Activated naive CD8-positive, alpha-beta T cell treated with anti-CD3 and anti-CD28 coated beads, Interleukin-2, amount 50 U/mL, for 24 hours (primary cell): ENCODE measurements around the gene CYB5B.

Experiments
- ATAC-seq: fragments of 150-1000 bp; cut with Tn5 transposase; one replicate; pipeline ENCODE4 v1.10.0; 2021
- DNase-seq: peaks from one replicate; pipeline ENCODE4 v3.0.0; 2021
- H3K27ac Mint-ChIP-seq: one replicate; pipeline ENCODE4 v1.8.0; 2021; ENCODE audit warnings: mild to moderate bottlenecking, mixed read lengths
- H3K27me3 Mint-ChIP-seq: one replicate; pipeline ENCODE4 v1.8.0; 2021; ENCODE audit warnings: mixed read lengths
- H3K36me3 Mint-ChIP-seq: one replicate; pipeline ENCODE4 v1.8.0; 2021; ENCODE audit warnings: low read depth, mixed read lengths
- H3K4me1 Mint-ChIP-seq: one replicate; pipeline ENCODE4 v1.8.0; 2021; ENCODE audit warnings: mixed read lengths
- H3K4me3 Mint-ChIP-seq: one replicate; pipeline ENCODE4 v1.8.0; 2021; ENCODE audit warnings: mild to moderate bottlenecking, moderate library complexity, mixed read lengths
- H3K9me3 Mint-ChIP-seq: one replicate; pipeline ENCODE4 v1.8.0; 2021; ENCODE audit warnings: mixed read lengths

CYB5B gene

DNA sequence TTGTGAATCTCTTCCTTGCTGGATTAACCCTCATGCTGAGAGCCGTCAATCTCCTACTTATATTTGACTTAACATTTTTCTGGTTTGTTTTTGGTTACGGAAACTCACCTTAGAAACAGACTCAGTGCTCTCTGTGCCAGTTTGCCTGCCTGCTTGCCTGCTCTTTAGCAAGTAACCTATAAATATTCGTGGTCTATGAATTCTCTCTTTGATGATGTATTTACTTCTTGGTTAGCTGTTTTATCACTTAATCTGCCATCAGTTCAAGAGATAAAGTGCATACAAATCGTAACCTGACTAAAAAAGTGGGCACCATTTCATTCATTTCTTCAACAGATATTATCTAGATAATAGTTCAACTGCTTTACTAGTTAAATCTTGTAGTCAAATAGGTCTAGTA, 26.7 kb downstream of the CYB5B start:
- H3K4me1 Mint-ChIP-seq: peaks cover 27% of the 10 kb centered on the region
- peaks cover 61% of the 10 kb centered on the region for H3K36me3 Mint-ChIP-seq
- no peaks in the 10 kb centered on the region for H3K9me3 Mint-ChIP-seq
- no peak overlapping the region for H3K4me3 Mint-ChIP-seq
- no peak for ATAC-seq
- H3K27me3 Mint-ChIP-seq: no peaks in the 10 kb centered on the region
- no peak for DNase-seq
- peak overlapping the region; percentile 30 for H3K27ac Mint-ChIP-seq

DNA sequence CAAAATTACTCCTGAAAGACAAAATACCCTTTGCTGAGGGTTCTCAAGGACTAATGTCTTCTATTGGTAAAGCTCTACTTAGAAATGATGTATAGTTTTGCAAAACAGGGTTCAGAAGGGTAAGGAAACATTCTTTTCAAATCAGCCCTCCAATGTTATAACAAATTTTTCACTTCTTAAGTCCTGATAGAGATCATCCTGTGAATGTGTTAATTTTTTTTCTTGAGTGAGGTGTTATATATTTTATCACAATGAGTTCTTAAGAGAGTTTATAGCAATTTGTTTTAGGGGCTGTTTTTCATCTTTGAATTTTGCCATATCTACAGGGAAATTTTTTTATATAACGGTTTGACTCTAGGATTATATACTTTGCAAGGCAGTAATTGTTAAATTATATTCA, 29.5 kb downstream of the CYB5B start:
- ATAC-seq (no peak), DNase-seq (no peak)
- Mint-ChIP-seq H3K4me1 (peaks cover 20% of the 10 kb centered on the region), H3K27me3 (no peaks in the 10 kb centered on the region), H3K4me3 (no peak overlapping the region), H3K9me3 (no peaks in the 10 kb centered on the region), H3K27ac (no peak overlapping the region), H3K36me3 (peaks cover 50% of the 10 kb centered on the region)

DNA sequence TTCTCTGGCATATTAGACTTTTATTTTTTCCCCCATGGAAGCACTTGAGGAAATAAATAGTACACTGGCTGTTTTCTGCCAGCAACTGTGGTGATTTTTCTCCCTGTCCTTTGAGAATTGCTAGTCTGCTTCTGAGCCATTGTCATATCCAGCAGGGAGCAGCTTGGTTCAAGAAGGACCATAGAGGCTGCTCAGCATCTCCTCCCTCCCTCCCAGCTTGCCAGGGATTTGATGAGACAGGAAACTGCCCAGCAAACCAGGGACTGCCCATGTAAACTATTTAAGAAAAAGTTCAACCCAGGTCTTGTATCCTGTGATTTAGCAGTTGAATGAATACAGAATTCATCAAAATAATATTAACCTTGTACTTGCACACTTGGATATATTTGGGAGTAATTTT, 39.5 kb downstream of the CYB5B start:
- Mint-ChIP-seq H3K4me1 (peaks cover 58% of the 10 kb centered on the region), H3K36me3 (peaks cover 55% of the 10 kb centered on the region), H3K27ac (peak overlapping the region; percentile 57), H3K9me3 (no peaks in the 10 kb centered on the region), H3K4me3 (no peak overlapping the region), H3K27me3 (no peaks in the 10 kb centered on the region)
- DNase-seq (no peak), ATAC-seq (no peak)

GRCh38 chr16:69465083-69465721, 40.8 kb downstream of the CYB5B start:
- peak overlapping the region; percentile 71 for H3K27ac Mint-ChIP-seq
- H3K4me1 Mint-ChIP-seq: peaks cover 71% of the 10 kb centered on the region
- DNase-seq (no peak), ATAC-seq (peak; percentile 46)
- no peaks in the 10 kb centered on the region for H3K9me3 Mint-ChIP-seq
- peak overlapping the region; percentile 28 for H3K4me3 Mint-ChIP-seq
- peaks cover 51% of the 10 kb centered on the region for H3K36me3 Mint-ChIP-seq
- no peaks in the 10 kb centered on the region for H3K27me3 Mint-ChIP-seq

DNA sequence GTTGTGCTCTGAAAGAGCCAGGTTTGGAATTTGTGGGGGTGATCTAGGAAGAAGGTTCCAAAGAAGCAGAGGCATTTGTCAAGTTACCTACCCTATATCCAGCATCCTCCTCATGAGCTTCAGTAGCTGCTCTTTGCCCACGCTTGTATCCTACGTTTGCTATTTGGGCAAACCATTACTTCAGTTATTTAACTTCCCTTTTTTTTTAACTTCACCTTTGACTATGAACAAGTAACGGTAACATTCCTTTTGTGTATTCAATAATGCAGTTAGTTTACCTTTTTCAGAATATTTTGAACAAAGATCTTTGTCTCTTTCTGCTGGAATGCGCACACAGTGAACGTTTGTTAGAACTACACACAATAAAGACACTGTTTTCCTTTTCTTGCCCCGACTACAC, 41.5 kb downstream of the CYB5B start:
- no peak for DNase-seq
- no peak for ATAC-seq
- peak overlapping the region; percentile 71 for H3K27ac Mint-ChIP-seq
- H3K4me3 Mint-ChIP-seq: no peak overlapping the region
- H3K36me3 Mint-ChIP-seq: peaks cover 46% of the 10 kb centered on the region
- peaks cover 77% of the 10 kb centered on the region for H3K4me1 Mint-ChIP-seq
- no peaks in the 10 kb centered on the region for H3K9me3 Mint-ChIP-seq
- no peaks in the 10 kb centered on the region for H3K27me3 Mint-ChIP-seq

DNA sequence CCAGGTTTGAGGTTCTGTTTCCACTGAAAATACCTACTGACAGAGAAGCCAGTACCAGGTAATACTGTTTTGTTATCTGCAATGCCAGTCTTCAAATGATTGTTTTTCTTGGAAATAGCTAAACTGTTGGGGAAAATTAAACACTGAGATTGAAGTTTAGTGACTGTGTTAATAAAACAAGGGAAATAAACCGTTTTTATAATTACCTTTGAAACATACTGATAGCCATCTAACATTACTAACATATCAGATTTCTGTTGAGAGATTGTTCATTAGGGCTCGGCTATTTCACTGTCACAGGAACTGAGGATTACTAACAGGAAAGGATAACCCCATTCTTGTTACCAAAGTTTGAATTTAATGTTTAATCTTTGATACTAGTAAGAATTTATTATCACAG, 42.1 kb downstream of the CYB5B start:
- no peak overlapping the region for H3K27ac Mint-ChIP-seq
- no peak overlapping the region for H3K4me3 Mint-ChIP-seq
- H3K36me3 Mint-ChIP-seq: peaks cover 44% of the 10 kb centered on the region
- H3K9me3 Mint-ChIP-seq: no peaks in the 10 kb centered on the region
- ATAC-seq (no peak), DNase-seq (no peak)
- H3K4me1 Mint-ChIP-seq: peaks cover 84% of the 10 kb centered on the region
- no peaks in the 10 kb centered on the region for H3K27me3 Mint-ChIP-seq

DNA sequence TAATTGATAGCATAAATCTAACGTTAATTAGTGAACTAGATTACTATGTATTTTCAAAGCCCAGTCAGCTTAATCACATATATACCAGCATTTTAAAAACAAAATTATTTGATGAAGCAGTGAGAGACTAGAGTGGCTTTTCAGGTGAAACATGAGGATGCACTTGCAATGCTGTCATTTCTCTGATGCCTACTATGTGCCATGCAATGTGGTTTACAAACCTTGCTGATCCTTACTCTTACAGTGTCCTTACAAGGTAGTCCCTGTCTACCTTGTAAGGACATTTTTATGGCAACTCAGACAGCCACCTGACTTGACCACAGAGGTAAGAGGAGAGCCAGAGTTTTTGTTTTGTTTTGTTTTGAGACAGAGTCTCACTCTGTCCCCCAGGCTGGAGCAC, 42.7 kb downstream of the CYB5B start:
- H3K36me3 Mint-ChIP-seq: peaks cover 41% of the 10 kb centered on the region
- H3K27ac Mint-ChIP-seq: no peak overlapping the region
- peaks cover 89% of the 10 kb centered on the region for H3K4me1 Mint-ChIP-seq
- H3K9me3 Mint-ChIP-seq: no peaks in the 10 kb centered on the region
- ATAC-seq: no peak
- no peaks in the 10 kb centered on the region for H3K27me3 Mint-ChIP-seq
- no peak for DNase-seq
- H3K4me3 Mint-ChIP-seq: no peak overlapping the region

- peaks cover 35% of the 10 kb centered on the region for H3K36me3 Mint-ChIP-seq
- DNase-seq (no peak), ATAC-seq (no peak)
- H3K27ac Mint-ChIP-seq: no peak overlapping the region
- H3K4me1 Mint-ChIP-seq: peaks cover 90% of the 10 kb centered on the region
- no peak overlapping the region for H3K4me3 Mint-ChIP-seq
- H3K9me3 Mint-ChIP-seq: no peaks in the 10 kb centered on the region
- no peaks in the 10 kb centered on the region for H3K27me3 Mint-ChIP-seq
Measured at GRCh38 chr16:69467531-69468204, 43.2 kb downstream of the CYB5B start.

DNA sequence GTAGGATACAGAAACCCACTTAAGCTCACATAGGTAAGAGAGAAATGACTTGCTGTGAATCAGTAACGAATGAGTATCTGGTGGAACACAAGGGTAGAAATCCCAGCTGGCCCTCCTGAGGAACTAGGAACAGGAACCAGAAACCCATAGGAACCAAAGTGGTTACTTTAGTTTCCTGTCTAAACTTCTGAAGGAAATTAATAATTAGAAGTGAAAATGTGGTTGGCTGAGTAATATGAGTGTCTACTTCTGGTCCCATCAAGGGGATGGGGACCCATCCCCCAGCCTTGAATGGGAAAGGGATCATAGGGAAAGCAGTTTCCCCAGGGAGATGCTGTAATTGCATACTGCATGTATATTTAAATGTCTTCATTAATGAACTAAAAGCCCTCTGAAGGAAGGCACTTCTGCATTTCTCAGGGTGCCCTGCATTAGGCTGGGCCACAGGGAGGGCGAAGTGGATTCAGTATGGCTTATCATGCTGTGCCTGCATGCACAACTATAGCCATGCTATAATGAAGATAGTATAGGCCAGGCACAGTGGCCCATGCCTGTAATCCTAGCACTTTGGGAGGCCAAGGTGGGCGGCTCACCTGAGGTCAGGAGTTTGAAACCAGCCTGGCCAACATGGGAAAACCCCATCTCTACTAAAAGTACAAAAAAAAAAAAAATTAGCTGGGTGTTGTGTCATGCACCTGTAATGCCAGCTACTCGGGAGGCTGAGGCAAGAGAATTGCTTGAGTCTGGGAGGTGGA, 45.6 kb downstream of the CYB5B start:
- Mint-ChIP-seq H3K4me1 (peaks cover 70% of the 10 kb centered on the region), H3K27ac (peak overlapping the region; percentile 72), H3K4me3 (peak overlapping the region; percentile 1), H3K27me3 (no peaks in the 10 kb centered on the region), H3K9me3 (no peaks in the 10 kb centered on the region), H3K36me3 (peaks cover 16% of the 10 kb centered on the region)
- peak; percentile 37 for DNase-seq
- ATAC-seq: peak; percentile 79

- DNase-seq (peak; percentile 16), ATAC-seq (peak; percentile 38)
- H3K36me3 Mint-ChIP-seq: peaks cover 15% of the 10 kb centered on the region
- peaks cover 59% of the 10 kb centered on the region for H3K4me1 Mint-ChIP-seq
- no peaks in the 10 kb centered on the region for H3K9me3 Mint-ChIP-seq
- peak overlapping the region; percentile 72 for H3K27ac Mint-ChIP-seq
- no peaks in the 10 kb centered on the region for H3K27me3 Mint-ChIP-seq
- H3K4me3 Mint-ChIP-seq: peak overlapping the region; percentile 25
Measured at GRCh38 chr16:69471121-69471520, 46.7 kb downstream of the CYB5B start.

- Mint-ChIP-seq H3K36me3 (peaks cover 3% of the 10 kb centered on the region), H3K4me3 (no peak overlapping the region), H3K27ac (no peak overlapping the region), H3K4me1 (peaks cover 36% of the 10 kb centered on the region), H3K27me3 (no peaks in the 10 kb centered on the region), H3K9me3 (no peaks in the 10 kb centered on the region)
- no peak for ATAC-seq
- no peak for DNase-seq
Measured at GRCh38 chr16:69474408-69474807, 50.0 kb downstream of the CYB5B start.

DNA sequence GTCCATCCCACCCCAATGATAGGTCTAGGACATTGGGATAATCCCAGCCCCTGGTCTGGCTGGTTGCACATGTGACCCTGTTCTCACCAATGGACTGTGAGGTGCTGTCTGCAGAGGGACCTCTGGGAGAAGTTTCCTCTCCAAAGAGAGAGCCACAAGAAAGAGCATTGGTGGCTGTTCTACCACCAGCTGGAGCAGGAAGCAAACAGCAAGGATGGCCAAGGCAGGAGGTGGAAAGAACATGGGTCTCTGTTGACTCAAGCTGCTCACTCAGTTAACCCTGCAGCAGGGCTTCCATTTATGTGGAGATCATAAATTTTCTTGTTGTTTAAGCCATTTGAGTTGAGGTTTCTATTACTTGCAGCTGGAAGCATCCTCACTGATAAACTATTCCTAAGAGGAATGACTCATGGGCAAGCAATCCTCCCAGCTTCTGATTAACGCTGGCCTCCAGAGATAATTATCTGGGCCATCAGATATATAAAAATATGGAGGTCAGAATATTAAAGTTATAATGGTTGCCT, 52.6 kb downstream of the CYB5B start:
- no peaks in the 10 kb centered on the region for H3K27me3 Mint-ChIP-seq
- no peak for ATAC-seq
- no peak overlapping the region for H3K4me3 Mint-ChIP-seq
- no peak overlapping the region for H3K27ac Mint-ChIP-seq
- H3K36me3 Mint-ChIP-seq: peaks cover 2% of the 10 kb centered on the region
- no peaks in the 10 kb centered on the region for H3K9me3 Mint-ChIP-seq
- no peak for DNase-seq
- peaks cover 16% of the 10 kb centered on the region for H3K4me1 Mint-ChIP-seq

DNA sequence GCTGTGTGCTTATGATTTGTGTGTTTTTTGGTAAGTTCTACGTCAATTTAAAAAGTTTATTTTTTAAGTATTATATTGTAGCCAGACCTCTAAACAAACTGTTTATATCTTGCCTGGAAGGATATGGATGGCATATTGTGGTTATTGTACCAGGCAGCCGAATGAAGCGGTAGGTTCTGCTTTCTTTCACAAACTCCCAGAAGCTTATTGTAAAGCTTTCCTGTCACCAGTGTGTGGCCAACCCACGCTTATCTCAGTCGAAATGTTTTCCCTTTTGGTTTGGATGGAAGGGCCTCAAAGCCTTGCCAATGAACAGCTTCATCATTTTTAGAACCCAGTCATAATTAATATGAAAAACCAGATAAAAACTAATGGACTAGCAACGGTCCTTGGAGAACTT, 53.1 kb downstream of the CYB5B start:
- H3K36me3 Mint-ChIP-seq: peaks cover 2% of the 10 kb centered on the region
- H3K4me1 Mint-ChIP-seq: peaks cover 14% of the 10 kb centered on the region
- no peak for DNase-seq
- no peaks in the 10 kb centered on the region for H3K9me3 Mint-ChIP-seq
- no peak overlapping the region for H3K4me3 Mint-ChIP-seq
- H3K27ac Mint-ChIP-seq: no peak overlapping the region
- ATAC-seq: no peak
- H3K27me3 Mint-ChIP-seq: no peaks in the 10 kb centered on the region

DNA sequence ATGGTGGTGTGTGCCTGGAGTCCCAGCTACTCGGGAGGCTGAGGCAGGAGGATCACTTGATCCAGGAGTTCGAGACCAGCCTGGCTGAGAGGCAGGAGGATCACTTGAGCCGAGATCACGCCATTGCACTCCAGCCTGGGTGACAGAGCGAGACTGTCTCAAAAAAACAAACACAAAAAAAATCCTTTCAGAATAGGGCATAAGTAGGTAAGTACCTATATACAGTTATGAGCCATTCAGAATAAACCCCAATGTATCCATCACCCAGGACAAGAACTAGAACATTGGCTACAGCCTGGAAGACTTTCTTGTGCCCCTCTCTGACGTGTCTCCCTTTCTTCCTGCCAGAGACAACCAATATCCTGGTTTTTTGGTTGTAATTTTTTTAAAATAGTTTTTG, 54.3 kb downstream of the CYB5B start:
- Mint-ChIP-seq H3K27me3 (no peaks in the 10 kb centered on the region), H3K36me3 (peaks cover 2% of the 10 kb centered on the region), H3K27ac (no peak overlapping the region), H3K9me3 (no peaks in the 10 kb centered on the region), H3K4me1 (peaks cover 14% of the 10 kb centered on the region), H3K4me3 (no peak overlapping the region)
- no peak for DNase-seq
- no peak for ATAC-seq

- peaks cover 14% of the 10 kb centered on the region for H3K4me1 Mint-ChIP-seq
- peaks cover 6% of the 10 kb centered on the region for H3K27me3 Mint-ChIP-seq
- H3K4me3 Mint-ChIP-seq: no peak overlapping the region
- ATAC-seq: no peak
- H3K36me3 Mint-ChIP-seq: peaks cover 2% of the 10 kb centered on the region
- H3K9me3 Mint-ChIP-seq: no peaks in the 10 kb centered on the region
- no peak for DNase-seq
- no peak overlapping the region for H3K27ac Mint-ChIP-seq
Measured at GRCh38 chr16:69479775-69480174, 55.4 kb downstream of the CYB5B start.
